Right lobe of liver (tissue), 6 donors: ENCODE data around the gene PLCB4. TPM values are rescaled to one million over a fixed set of nuclear protein-coding genes. Genes with fewer than 3 reads are reported as not detected.

Experiments used
- ATAC-seq, 4 donors: fragments of 200-7000 bp; cut with Tn5 transposase; one replicate each; pipeline ENCODE4 v1.9.1; 2020; ENCODE audit warnings: mild to moderate bottlenecking in 4 of 4, moderate library complexity in 4 of 4
- DNase-seq, 3 donors: peaks; one replicate each; pipeline ENCODE4 v3.0.0-alpha.2; 2020
- H3K27ac ChIP-seq, 3 donors: fragments of 200-600 bp; one replicate each; pipeline ENCODE4 v1.8.0; 2022
- H3K27me3 ChIP-seq, 2 donors: fragments of 200-600 bp; one replicate each; pipeline ENCODE4 v1.8.0; 2022
- H3K36me3 ChIP-seq, 4 donors: fragments of 200-600 bp; sonication (generic) in 1 of 4; one replicate each; pipeline versions ENCODE4 v1.5.1 to v1.8.0; 2017 to 2022; ENCODE audit warnings: control low read depth in 1 of 4
- H3K4me1 ChIP-seq, 4 donors: fragments of 200-600 bp; sonication (generic) in 1 of 4; one replicate each; pipeline versions ENCODE4 v1.5.1 to v1.8.0; 2017 to 2022; ENCODE audit warnings: control low read depth in 1 of 4
- H3K4me3 ChIP-seq, 3 donors: fragments of 200-600 bp; one replicate each; pipeline ENCODE4 v1.8.0; 2022
- H3K9me3 ChIP-seq, 4 donors: fragments of 200-600 bp; sonication (generic) in 1 of 4; one replicate each; pipeline versions ENCODE4 v1.5.1 to v1.8.0; 2017 to 2022; ENCODE audit warnings: control low read depth in 1 of 4
- POLR2A ChIP-seq: fragments of 450-650 bp; IDR thresholded peaks from one replicate; pipeline ENCODE4 v1.6.1; 2017; ENCODE audit warnings: antibody characterized with exemption, mild to moderate bottlenecking
- WGBS: methylation state at CpG from one replicate; pipeline ENCODE4 v1.1.6; 2018; ENCODE audit warnings: low coverage, low lambda C conversion rate; ENCODE audit not compliant: insufficient coverage; ENCODE audit errors: missing lambda C conversion rate; 5-methylcytosine and 5-hydroxymethylcytosine counted together
- intact Hi-C, 2 donors: fragments of 100-400 bp; cut with DNase I; formaldehyde crosslinking; loops; one replicate each; pipeline versions ENCODE4 v1.11.2 to v1.14.1; 2022
- total RNA-seq, 6 experiments: library from RNA; depleted of rRNA in 2 of 6; stranded (reverse); fragments of >200 nt in 2 of 6; fragmentation: NEBNext Ultra II Directional in 3 of 6; extraction: Animal tissue kit (Norgen Biotek cat#: 25700) in 3 of 6; gene quantifications; one replicate each; pipeline versions ENCODE4 v1.1.0 to v1.2.4, GENCODE V29; 2016 to 2023
- TF ChIP-seq, protein P1 (sequence below), 4 donors: fragments of 200-600 bp in 3 of 4; fragments of 450-650 bp in 1 of 4; IDR thresholded peaks; one replicate each; pipeline versions ENCODE4 v1.5.1 to v1.8.0; 2016 to 2022; ENCODE audit warnings: antibody characterized with exemption in 4 of 4, mild to moderate bottlenecking in 2 of 4
- donor health status: DM: no; HTN: yes; CAD: no.
- donor health status: DM: no; HTN: no; CAD: no.
- donor health status: DM: no; HTN: no; CAD: no.
- donor health status: DM: no; HTN: yes; CAD: no.
- donor health status: DM: no; HTN: yes; CAD: no.

Gene PLCB4
- total RNA-seq, 6 experiments from 2014 or later, result 0.04 to 0.20 (median 0.15) TPM

DNA sequence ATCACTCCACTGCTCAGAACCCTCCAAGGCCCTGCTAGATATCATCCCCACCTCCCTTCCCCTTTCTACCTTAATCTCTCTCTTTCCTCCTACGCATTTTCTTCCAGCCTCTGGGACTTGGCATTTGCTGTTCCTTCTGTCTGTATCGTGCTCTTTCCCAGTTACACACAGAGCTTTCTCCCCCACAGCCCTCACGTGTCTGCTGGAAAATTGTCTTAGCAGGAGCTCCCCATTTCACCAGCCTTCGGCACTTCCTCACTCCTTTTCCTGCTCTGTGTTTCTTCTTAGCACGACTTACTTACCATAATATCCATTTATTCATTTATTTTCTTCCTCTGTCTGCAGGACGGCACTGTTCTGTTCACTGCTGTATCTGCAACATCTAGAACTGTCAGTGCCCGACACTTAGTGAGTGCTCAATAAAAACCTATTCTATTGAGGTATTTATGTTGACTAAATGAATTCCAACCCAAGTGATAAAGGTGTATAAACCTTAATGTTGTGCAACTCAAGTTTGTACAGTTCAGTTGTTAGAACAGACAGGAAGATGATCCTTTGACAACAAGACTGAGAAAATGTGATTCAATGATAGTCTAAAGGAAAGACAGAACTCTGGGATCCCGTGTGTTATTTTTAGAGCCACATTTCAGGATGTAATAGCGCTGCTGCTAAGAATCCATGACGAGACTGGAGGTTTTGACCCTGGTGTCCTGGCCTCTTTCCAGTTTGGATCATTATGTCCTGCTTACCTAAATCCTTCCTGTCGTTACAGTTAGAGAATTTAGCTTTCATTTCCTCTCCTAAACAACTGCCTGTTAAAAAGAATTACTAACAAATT is 275.4 kb downstream of the PLCB4 start:
- ATAC-seq (peak; percentile 47 to 81 (median 61)), DNase-seq (no peak)
- Histone ChIP-seq H3K27ac (no peak overlapping the region), H3K36me3 (no peaks in the 10 kb centered on the region), H3K4me3 (no peak overlapping the region), H3K27me3 (no peaks in the 10 kb centered on the region), H3K9me3 (no peaks in the 10 kb centered on the region), H3K4me1 (no peaks in the 10 kb centered on the region)
- TF ChIP-seq, protein P1, sequence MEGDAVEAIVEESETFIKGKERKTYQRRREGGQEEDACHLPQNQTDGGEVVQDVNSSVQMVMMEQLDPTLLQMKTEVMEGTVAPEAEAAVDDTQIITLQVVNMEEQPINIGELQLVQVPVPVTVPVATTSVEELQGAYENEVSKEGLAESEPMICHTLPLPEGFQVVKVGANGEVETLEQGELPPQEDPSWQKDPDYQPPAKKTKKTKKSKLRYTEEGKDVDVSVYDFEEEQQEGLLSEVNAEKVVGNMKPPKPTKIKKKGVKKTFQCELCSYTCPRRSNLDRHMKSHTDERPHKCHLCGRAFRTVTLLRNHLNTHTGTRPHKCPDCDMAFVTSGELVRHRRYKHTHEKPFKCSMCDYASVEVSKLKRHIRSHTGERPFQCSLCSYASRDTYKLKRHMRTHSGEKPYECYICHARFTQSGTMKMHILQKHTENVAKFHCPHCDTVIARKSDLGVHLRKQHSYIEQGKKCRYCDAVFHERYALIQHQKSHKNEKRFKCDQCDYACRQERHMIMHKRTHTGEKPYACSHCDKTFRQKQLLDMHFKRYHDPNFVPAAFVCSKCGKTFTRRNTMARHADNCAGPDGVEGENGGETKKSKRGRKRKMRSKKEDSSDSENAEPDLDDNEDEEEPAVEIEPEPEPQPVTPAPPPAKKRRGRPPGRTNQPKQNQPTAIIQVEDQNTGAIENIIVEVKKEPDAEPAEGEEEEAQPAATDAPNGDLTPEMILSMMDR (IDR thresholded peaks at IDR 0.05), result no peak
- TF ChIP-seq POLR2A, result no peak
- intact Hi-C loops, result no loop called here
- 34% methylated on average over 11 of the region's 11 CpGs for WGBS

DNA sequence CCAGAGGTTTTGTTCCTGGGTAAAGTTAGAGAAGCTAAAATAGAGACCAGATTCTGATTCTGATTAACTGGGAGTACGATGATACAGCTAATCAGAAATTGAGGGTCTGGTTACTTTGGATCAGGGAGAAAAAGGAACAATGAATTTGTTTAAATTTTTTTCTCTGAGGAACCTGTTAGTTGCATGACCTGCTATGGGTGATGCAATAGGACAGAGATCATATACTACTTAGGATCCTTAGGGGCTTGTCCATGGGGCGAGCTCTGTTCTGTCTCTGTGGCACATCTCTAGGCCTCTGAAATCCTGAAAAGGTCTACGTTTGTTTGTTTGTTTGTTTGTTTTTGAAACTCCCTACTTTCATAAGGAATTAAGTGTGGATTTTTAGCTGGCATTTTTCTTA is 279.4 kb downstream of the PLCB4 start:
- no peak for DNase-seq
- WGBS, result 35% methylated on average over 3 of the region's 3 CpGs
- no peaks in the 10 kb centered on the region for H3K9me3 ChIP-seq
- no peak overlapping the region for H3K27ac ChIP-seq
- ATAC-seq, result no peak
- intact Hi-C loops, result no loop called here
- TF ChIP-seq, protein P1 (IDR thresholded peaks at IDR 0.05), result no peak
- no peaks in the 10 kb centered on the region for H3K4me1 ChIP-seq
- no peak overlapping the region for H3K4me3 ChIP-seq
- no peaks in the 10 kb centered on the region for H3K27me3 ChIP-seq
- no peaks in the 10 kb centered on the region for H3K36me3 ChIP-seq

DNA sequence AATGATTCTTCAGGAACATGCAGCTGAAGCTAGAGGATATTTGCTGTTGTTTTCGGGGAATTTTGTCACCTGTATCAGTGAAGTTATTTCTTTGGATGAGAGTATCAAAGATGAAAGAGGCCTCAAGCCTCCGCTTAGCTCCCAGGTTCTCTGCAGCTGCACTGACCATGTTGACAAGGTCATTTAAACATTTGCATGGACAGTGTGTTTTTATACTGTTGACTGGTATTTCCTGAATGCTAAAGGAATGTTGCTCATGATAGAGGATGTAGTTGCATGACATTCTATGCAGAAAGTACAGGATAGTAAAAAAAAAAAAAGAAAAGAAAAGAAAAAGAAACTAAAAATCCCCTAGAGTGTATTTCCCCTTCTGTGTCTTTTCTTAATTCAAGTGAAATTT is 279.9 kb downstream of the PLCB4 start:
- intact Hi-C loops, result no loop called here
- WGBS, result 58% methylated on average over 2 of the region's 2 CpGs
- Histone ChIP-seq H3K36me3 (no peaks in the 10 kb centered on the region), H3K9me3 (no peaks in the 10 kb centered on the region), H3K27me3 (no peaks in the 10 kb centered on the region), H3K4me3 (no peak overlapping the region), H3K4me1 (no peaks in the 10 kb centered on the region), H3K27ac (no peak overlapping the region)
- ATAC-seq (no peak), DNase-seq (no peak)
- TF ChIP-seq, protein P1 (IDR thresholded peaks at IDR 0.05), result no peak
- no peak for TF ChIP-seq POLR2A

- no peak overlapping the region for H3K4me3 ChIP-seq
- DNase-seq (no peak), ATAC-seq (no peak)
- intact Hi-C loops, result no loop called here
- H3K27ac ChIP-seq, result no peak overlapping the region
- H3K9me3 ChIP-seq, result no peaks in the 10 kb centered on the region
- H3K36me3 ChIP-seq, result no peaks in the 10 kb centered on the region
- WGBS, result 84% methylated on average over 4 of the region's 4 CpGs
- H3K27me3 ChIP-seq, result no peaks in the 10 kb centered on the region
- TF ChIP-seq, protein P1 (IDR thresholded peaks at IDR 0.05), result no peak
- no peak for TF ChIP-seq POLR2A
- no peaks in the 10 kb centered on the region for H3K4me1 ChIP-seq
Observed at GRCh38 chr20:9349249-9349648, 280.4 kb downstream of the PLCB4 start.
